OCI-LY3 (cell line): Measurements from ENCODE around the gene TTC39A.

Experiments
- CTCF ChIP-seq: fragments of 200-600, 300-600 bp; sonication (generic); IDR thresholded peaks from 2 replicates; pipeline ENCODE4 v1.5.1; 2014; ENCODE audit warnings: antibody characterized with exemption, low read length, low read depth
- EZH2phosphoT487 ChIP-seq: fragments of 200-600 bp; shearing (Covaris generic); IDR thresholded peaks from 2 replicates; pipeline ENCODE4 v1.6.1; 2018; ENCODE audit warnings: antibody characterized with exemption, mixed run types, low read depth

DNA sequence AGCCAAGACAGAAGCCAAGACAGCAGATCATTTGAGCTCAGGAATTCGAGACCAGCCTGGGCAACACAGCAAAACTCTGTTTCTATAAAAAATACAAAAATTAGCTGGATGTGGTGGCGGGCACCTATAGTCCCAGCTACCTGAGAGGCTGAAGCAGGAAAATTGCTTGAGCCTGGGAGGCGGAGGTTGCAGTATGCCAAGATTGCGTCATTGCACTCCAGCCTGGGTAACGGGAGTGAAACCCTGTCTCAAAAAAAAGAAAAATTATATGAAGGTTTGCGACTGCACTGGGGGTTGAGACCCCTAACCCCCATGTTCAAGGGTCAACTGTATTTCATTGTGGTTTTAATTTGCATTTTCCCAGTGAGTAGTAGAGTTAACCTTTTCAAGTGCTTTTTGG is 78.0 kb downstream of the TTC39A start:
- TF ChIP-seq CTCF: no peak
- no peak for TF ChIP-seq EZH2phosphoT487
